Right lobe of liver (tissue), 6 donors: ENCODE measurements around the gene PAK5. TPM values are rescaled to one million over a fixed set of nuclear protein-coding genes. Genes with fewer than 3 reads are reported as not detected.

ENCODE experiments used
- ATAC-seq, 4 donors: fragments of 200-7000 bp; cut with Tn5 transposase; one replicate each; pipeline ENCODE4 v1.9.1; 2020; ENCODE audit warnings: mild to moderate bottlenecking in 4 of 4, moderate library complexity in 4 of 4
- DNase-seq, 3 donors: peaks; one replicate each; pipeline ENCODE4 v3.0.0-alpha.2; 2020
- H3K27ac ChIP-seq, 3 donors: fragments of 200-600 bp; one replicate each; pipeline ENCODE4 v1.8.0; 2022
- H3K27me3 ChIP-seq, 2 donors: fragments of 200-600 bp; one replicate each; pipeline ENCODE4 v1.8.0; 2022
- H3K36me3 ChIP-seq, 4 donors: fragments of 200-600 bp; sonication (generic) in 1 of 4; one replicate each; pipeline versions ENCODE4 v1.5.1 to v1.8.0; 2017 to 2022; ENCODE audit warnings: control low read depth in 1 of 4
- H3K4me1 ChIP-seq, 4 donors: fragments of 200-600 bp; sonication (generic) in 1 of 4; one replicate each; pipeline versions ENCODE4 v1.5.1 to v1.8.0; 2017 to 2022; ENCODE audit warnings: control low read depth in 1 of 4
- H3K4me3 ChIP-seq, 3 donors: fragments of 200-600 bp; one replicate each; pipeline ENCODE4 v1.8.0; 2022
- H3K9me3 ChIP-seq, 4 donors: fragments of 200-600 bp; sonication (generic) in 1 of 4; one replicate each; pipeline versions ENCODE4 v1.5.1 to v1.8.0; 2017 to 2022; ENCODE audit warnings: control low read depth in 1 of 4
- CTCF ChIP-seq, 4 donors: fragments of 200-600 bp in 3 of 4; fragments of 450-650 bp in 1 of 4; IDR thresholded peaks; one replicate each; pipeline versions ENCODE4 v1.5.1 to v1.8.0; 2016 to 2022; ENCODE audit warnings: antibody characterized with exemption in 4 of 4, mild to moderate bottlenecking in 2 of 4
- POLR2A ChIP-seq: fragments of 450-650 bp; IDR thresholded peaks from one replicate; pipeline ENCODE4 v1.6.1; 2017; ENCODE audit warnings: antibody characterized with exemption, mild to moderate bottlenecking
- whole genome bisulfite sequencing: methylation state at CpG from one replicate; pipeline ENCODE4 v1.1.6; 2018; ENCODE audit warnings: low coverage, low lambda C conversion rate; ENCODE audit not compliant: insufficient coverage; ENCODE audit errors: missing lambda C conversion rate; 5-methylcytosine and 5-hydroxymethylcytosine counted together
- intact Hi-C, 2 donors: fragments of 100-400 bp; cut with DNase I; formaldehyde crosslinking; loops; one replicate each; pipeline versions ENCODE4 v1.11.2 to v1.14.1; 2022
- total RNA-seq, 6 experiments: library from RNA; depleted of rRNA in 2 of 6; stranded (reverse); fragments of >200 nt in 2 of 6; fragmentation: NEBNext Ultra II Directional in 3 of 6; extraction: Animal tissue kit (Norgen Biotek cat#: 25700) in 3 of 6; gene quantifications; one replicate each; pipeline versions ENCODE4 v1.1.0 to v1.2.4, GENCODE V29; 2016 to 2023
- donor health status: DM: no; HTN: yes; CAD: no.
- donor health status: DM: no; HTN: no; CAD: no.
- donor health status: DM: no; HTN: no; CAD: no.
- donor health status: DM: no; HTN: yes; CAD: no.
- donor health status: DM: no; HTN: yes; CAD: no.

Gene PAK5
- total RNA-seq, 6 experiments from 2014 or later: 0.05 to 0.07 TPM; not detected in 4

DNA sequence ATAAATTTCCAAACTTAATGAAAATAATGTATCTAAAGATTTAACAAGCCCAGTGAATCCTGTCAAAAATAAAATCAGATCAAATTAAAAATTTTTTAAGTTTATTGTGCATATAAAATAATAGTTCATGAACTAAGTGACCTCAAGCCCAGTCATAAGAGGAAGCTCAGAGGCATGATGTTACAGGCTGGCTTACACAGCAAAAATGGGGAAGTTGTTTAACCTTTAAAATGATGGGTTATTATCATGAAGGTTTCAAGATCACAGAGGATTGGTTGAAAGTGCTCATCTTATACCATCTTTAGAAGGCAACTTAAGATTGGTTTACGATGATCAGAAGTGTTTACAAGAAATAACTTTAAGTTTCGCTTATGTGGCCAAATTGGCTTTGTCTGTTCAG, 102.5 kb downstream of the PAK5 start:
- ATAC-seq: no peak
- no peak for TF ChIP-seq CTCF (IDR thresholded peaks at IDR 0.05)
- no peak for TF ChIP-seq POLR2A
- WGBS: 67% methylated on average over 2 of the region's 2 CpGs

DNA sequence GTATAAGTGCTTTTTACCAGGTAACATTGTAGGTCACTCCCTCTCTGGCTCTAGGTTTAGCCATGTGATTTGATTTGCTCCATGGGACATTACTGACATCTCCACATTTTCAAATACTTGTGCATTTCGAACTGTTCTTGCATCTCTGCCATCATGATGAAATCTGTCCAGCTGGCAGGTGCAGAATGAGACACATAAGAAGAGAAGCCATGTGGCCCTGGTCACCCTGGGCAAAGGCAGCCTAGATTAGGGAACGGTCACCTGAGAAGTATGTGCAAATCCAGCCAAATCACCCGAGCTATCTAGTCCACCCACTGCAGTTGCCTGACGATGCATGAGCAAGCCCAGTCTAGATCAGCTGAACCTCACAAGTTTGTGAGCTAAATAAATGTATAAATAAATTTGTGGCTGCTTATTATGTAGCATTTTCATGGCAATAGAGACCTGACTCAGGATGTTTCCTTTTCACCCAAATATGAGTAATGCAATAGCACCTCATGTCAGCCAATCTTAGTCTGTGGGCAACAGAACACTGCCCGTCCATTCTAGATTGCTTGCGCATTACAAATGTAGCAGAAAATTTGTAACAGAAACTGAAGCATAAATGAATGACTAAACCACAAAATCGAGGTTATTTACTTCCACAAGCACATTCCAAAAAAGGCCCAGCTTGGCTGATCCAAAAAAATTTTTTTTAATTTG, 115.2 kb downstream of the PAK5 start:
- Histone ChIP-seq H3K4me3 (no peak overlapping the region), H3K4me1 (no peaks in the 10 kb centered on the region), H3K36me3 (no peaks in the 10 kb centered on the region), H3K27ac (no peak overlapping the region), H3K9me3 (no peaks in the 10 kb centered on the region), H3K27me3 (no peaks in the 10 kb centered on the region)
- ATAC-seq (no peak), DNase-seq (no peak)
- TF ChIP-seq POLR2A: no peak
- TF ChIP-seq CTCF (IDR thresholded peaks at IDR 0.05): no peak
- intact Hi-C loops: no loop called here
- WGBS: 58% methylated on average over 7 of the region's 7 CpGs

More for the DNA sequence above, 102.5 kb downstream of the PAK5 start:
- H3K27ac ChIP-seq: no peak overlapping the region
- DNase-seq: no peak
- no peaks in the 10 kb centered on the region for H3K9me3 ChIP-seq
- intact Hi-C loops: no loop called here
- no peaks in the 10 kb centered on the region for H3K4me1 ChIP-seq
- H3K27me3 ChIP-seq: no peaks in the 10 kb centered on the region
- no peak overlapping the region for H3K4me3 ChIP-seq
- no peaks in the 10 kb centered on the region for H3K36me3 ChIP-seq

DNA sequence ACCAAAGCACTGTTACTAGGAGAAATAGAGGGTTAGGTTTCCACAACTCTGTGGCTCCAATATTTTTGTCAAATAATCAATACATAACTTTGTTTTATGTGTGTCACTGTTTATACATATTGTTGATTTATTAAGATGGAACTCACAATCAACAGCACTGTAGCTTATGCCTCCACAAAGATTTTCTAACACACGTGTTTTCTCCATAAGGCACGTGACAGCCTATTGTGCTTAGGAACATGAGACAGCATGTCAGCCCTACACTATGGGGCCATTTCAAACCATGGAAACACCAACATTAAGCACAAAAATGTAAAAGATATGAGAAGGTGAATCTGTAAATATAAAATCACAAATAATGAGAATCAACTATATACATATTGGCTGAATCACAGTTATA, 127.0 kb downstream of the PAK5 start:
- Histone ChIP-seq H3K9me3 (no peaks in the 10 kb centered on the region), H3K27ac (no peak overlapping the region), H3K4me1 (no peaks in the 10 kb centered on the region), H3K36me3 (no peaks in the 10 kb centered on the region), H3K27me3 (no peaks in the 10 kb centered on the region), H3K4me3 (no peak overlapping the region)
- 32% methylated on average over 2 of the region's 2 CpGs for WGBS
- ATAC-seq (no peak), DNase-seq (no peak)
- intact Hi-C loops: no loop called here
- TF ChIP-seq POLR2A (no peak), CTCF (IDR thresholded peaks at IDR 0.05) (no peak)

- Histone ChIP-seq H3K4me3 (no peak overlapping the region), H3K4me1 (no peaks in the 10 kb centered on the region), H3K36me3 (no peaks in the 10 kb centered on the region), H3K27me3 (no peaks in the 10 kb centered on the region), H3K27ac (no peak overlapping the region), H3K9me3 (no peaks in the 10 kb centered on the region)
- DNase-seq: no peak
- intact Hi-C loops: no loop called here
- 34% methylated on average over 3 of the region's 3 CpGs for WGBS
- TF ChIP-seq POLR2A: no peak
- no peak for TF ChIP-seq CTCF (IDR thresholded peaks at IDR 0.05)
- no peak for ATAC-seq
These were observed 128.2 kb downstream of the PAK5 start for GRCh38 chr20:9710685-9711084.
